HG03135 (cell line): ENCODE measurements around the gene NAA80.

Experiments
- ATAC-seq: cut with Tn5 transposase; IDR thresholded peaks from one replicate; pipeline ENCODE4 v1.9.1; 2021; ENCODE audit warnings: mild to moderate bottlenecking, moderate library complexity; ENCODE audit not compliant: unreplicated experiment

NAA80 gene

DNA sequence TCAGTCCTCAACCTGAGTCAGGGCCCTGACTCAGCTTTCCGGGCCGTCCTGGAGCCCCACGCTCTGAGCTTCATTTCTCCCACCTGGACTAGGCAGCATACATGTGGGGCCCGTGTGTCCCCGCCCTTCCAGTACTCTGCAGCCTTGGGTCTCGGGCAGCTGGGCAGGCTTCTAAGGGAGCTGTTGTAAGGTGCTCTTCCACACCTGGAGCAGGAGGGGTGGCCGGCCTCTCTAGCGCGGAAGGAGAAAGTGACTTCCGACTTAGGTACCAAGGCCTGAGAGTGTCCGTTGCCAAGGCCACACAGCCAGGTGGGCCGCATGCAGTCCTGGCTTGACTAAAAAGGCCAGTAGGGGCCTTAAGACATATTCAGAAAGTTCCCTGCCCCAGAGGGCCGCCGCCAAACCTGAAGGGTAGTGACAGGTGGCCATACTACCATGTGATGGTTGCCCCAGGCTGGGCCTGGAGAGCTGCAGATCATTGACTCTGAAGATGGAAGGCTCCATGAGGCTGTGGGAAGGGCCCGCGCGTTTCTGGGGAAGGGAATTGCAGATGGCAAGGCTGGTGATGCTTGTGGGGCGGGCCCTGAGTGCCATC lies 39.7 kb downstream of the NAA80 start:
- peak; percentile 30 for ATAC-seq

DNA sequence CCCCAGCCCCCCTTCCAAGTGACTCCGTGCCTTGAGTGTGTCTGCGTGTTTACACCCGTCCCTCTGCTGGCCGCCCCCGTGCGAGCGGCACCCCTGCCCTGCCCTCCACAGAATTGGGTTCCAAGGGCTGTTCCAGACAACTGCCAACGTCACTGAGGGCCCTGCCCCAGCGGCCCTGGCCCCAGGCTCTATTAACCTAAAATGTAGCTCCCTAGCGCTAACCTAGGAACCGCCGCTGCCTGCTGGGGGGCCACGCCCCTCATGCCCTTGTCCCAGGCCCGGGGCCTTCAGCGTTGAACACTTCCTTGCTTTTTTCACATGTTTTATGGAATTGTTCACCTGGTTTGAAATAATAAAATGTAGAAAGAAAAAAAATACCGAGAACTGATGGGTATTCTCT lies 40.2 kb downstream of the NAA80 start:
- no peak for ATAC-seq

DNA sequence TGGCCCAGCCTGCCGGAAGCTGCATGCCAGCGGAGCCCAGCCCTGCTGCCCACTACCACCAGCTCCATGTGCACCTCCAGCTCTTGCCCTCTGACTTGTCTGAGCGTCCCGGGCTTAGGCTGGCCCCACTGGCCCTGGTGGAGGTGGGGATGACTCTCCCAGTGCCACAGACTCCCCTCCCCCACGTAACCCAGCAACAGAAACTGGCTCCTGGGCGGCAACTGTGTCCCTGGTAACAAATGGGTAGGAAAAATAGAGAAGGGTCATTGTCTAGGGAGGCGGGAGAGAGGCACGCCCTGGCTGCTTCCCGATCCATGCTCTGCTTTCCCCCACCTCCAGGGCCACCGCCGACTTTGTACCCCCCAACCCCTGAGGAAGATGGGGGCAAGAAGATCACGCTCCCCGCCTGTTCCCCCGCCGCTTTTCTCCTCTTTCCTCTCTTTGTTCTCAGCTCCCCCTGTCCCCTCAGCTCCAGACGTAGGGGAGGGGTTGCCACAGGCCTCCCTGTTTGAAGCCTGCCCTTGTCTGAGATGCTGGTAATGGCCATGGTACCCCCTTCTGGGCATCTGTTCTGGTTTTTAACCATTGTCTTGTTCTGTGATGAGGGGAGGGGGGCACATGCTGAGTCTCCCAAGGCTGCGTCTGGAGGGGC lies 41.0 kb downstream of the NAA80 start:
- no peak for ATAC-seq

DNA sequence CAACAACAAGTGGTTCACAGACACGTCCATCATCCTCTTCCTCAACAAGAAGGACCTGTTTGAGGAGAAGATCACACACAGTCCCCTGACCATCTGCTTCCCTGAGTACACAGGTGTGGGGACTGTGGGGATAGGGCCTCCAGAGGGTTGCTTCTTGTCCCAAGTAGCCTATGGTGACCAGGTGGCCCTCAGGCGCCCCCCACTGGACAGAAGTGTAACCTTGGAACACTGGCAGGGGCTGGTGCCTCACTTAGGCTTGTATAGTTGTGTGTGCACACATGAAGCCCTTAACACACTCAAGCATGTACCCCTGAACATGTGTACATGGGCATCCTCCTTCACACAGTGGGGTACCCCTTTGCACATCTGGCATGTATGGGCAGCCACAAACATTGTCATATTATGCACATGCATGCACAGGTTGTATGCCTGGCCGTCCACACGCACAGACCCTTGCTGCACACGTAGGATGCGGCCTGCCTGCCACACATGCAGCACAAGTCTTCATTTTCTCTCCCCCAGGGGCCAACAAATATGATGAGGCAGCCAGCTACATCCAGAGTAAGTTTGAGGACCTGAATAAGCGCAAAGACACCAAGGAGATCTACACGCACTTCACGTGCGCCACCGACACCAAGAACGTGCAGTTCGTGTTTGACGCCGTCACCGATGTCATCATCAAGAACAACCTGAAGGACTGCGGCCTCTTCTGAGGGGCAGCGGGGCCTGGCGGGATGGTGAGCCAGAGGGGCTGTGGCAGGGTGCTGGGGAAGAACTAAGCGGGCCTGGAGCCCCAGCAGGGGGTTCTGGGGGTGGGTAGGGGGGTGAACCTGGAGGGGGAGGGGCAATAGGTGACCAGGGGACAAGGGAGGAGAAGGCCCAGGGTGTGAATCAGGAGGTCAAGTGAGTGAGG lies 42.0 kb downstream of the NAA80 start:
- ATAC-seq, result no peak

DNA sequence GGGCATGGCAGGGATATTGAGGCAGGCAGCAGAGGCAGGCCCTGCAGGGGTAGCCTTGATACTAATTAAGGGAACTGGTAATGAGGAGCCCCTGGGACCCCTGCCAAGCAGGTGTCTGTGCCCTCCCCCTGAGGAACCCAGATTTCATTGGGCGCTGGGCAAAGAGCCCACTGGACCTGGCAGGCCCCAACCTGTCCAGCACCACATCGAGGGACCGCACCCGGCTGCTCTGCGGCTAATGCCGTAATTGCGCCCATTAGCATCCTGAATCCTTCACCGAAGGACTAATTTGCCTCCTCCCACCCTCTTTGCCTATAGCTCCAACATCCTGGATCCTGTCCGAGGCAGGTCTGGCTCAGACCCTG lies 44.0 kb downstream of the NAA80 start:
- no peak for ATAC-seq

DNA sequence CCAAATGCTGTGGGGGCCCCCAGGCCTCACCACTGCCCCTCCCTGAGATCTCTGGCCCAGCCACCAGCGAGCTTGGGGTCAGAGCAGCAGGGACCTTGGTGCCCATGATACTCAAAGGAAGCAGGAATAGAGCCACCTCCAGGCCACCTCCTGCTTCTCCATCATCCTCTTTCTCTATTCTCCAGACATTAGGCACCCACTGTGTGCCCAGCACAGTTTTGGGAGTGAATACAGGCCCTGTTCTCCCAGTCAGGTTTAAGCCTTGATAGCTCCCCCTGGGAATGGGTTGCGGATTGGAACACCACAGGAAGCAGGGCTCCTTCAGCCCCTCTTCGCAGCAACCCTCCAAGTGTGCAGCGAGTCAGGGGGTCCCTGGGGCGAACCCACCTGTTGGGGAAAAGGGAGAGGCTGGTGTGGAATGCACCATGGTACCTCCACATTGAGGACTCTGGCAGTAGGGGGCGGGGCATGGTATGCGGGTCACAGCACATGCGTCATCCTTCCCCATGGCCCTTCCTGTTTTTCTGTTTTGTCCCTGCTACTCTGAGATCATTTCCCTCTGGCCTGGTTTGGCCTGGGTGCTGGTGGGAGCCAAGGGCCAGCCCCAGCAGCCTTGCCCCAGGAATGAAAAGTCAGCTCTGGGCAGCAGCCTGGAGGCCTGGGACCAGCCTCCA lies 44.5 kb downstream of the NAA80 start:
- no peak for ATAC-seq

DNA sequence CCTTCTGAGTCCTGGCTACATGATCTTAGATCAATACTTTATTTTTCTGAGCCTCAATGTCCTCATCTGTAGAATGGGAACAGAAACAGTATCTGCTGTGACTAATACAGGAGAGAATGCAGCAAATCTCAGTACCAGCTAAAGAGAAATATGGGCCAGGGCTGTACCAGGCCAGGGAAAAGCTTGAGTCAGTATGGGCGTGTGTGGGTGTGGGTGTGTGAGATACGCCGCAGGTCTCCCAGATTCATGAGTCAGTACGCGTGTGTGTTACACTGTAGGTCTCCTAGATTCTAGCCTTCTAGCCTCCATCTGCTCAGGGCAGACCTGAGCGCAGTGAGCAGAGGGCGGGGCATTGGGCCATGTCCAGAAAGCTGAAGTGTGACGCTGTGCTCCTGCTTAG lies 48.0 kb downstream of the NAA80 start:
- no peak for ATAC-seq

DNA sequence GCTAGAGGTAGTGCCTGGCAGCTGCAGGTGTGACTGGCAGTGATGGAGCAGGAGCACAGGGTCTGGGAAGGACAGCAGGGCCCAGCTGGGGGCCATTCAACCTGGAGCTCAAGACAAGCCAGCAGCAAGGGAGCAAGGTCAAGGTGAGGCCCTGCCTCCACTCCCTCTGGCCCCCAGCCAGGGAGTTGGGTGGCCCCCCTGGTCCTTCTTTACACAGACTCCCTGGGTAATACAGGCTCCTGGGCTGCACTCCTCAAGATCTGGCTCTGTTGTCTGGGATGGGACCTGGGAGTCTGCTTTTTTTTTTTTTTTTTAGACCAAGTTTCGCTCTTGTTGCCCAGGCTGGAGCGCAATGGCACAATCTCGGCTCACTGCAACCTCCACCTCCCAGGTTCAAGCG lies 48.7 kb downstream of the NAA80 start:
- ATAC-seq, result no peak

DNA sequence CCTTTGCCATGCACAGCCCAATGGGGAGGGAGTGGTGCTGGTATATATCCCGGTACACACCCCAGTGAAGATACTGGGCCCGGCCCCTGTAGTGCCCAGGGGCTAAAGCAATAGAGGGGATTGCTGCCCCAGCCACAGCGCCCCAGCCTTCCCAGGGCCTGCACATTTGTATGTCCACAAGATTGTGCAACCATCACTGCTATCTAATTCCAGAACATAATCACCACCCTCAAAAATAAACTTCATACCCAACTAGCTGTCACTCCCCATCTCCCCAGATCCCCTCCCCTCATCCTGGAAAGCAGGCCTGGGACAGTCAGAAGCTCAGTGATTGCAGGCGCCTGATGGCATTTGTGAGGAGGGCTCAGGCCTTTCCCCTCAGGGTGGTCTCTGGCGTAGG lies 49.7 kb downstream of the NAA80 start:
- ATAC-seq, result no peak

DNA sequence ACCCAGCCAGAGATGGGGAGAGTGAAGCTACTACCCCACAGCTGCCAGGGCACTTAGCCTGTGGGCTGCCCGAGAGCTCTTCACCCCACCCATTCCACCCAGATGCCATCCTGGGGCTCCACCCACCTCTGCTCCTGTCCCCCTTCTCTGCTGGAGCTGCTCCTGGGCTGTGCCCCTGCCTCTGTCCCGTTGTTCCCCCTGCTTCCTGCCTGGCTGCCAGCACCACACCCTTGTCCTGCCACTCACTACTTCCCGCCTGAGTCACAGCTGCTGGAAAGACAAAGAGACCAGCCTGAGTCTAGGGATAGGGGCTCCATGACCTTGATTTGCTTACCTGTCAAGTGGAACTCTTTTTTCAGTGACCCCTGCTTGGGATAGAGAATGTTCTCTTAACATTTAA lies 50.8 kb downstream of the NAA80 start:
- no peak for ATAC-seq

DNA sequence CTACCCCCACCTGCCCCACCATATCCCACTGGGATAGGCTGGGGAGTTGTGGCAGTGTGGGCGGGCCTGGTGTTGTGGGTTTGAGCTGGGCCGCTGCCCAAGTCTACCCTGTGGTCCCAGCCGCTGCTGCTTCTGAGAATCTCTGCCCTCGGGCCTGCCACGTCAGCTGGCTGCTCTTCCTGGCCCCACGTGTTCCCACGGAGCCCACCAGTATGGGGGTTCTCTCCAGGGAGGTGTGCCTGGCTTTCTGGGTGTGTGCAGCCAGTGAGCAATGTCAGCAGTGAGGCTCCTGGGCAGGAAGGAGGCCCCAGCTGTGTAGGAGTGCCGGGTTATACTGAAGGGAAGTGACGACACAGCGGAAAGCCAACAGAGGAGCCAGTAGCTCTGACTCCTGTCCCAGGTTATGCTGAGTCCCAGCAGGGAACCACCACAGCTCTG lies 52.7 kb downstream of the NAA80 start:
- peak; percentile 56 for ATAC-seq
